Neural progenitor cell (in vitro differentiated cells): ENCODE results near the gene TMEM179B. TPM values are rescaled to one million over a fixed set of nuclear protein-coding genes. Genes with fewer than 3 reads are reported as not detected.

Source experiments
- DNase-seq: peaks from one replicate; pipeline ENCODE4 v3.0.0-alpha.2; 2016; ENCODE audit warnings: low spot score
- H2AFZ ChIP-seq: fragments of 200-600 bp; sonication (generic); replicated peaks from 2 replicates; pipeline ENCODE4 v1.6.1; 2016; ENCODE audit warnings: antibody characterized with exemption
- H3F3A ChIP-seq: fragments of 200-600 bp; sonication (generic); 2 replicates; pipeline ENCODE4 v1.6.1; 2016; ENCODE audit warnings: antibody characterized with exemption, low read depth
- H3K27ac ChIP-seq: fragments of 200-600 bp; sonication (generic); 2 replicates; pipeline ENCODE4 v1.5.1; 2016; ENCODE audit warnings: mild to moderate bottlenecking
- H3K27me3 ChIP-seq: fragments of 200-600 bp; sonication (generic); 2 replicates; pipeline ENCODE4 v1.6.1; 2016; ENCODE audit warnings: mild to moderate bottlenecking, moderate library complexity
- H3K36me3 ChIP-seq: fragments of 200-600 bp; sonication (generic); 2 replicates; pipeline ENCODE4 v1.5.1; 2016
- H3K4me1 ChIP-seq: fragments of 200-600 bp; sonication (generic); 2 replicates; pipeline ENCODE4 v1.6.1; 2016; ENCODE audit warnings: mixed run types
- H3K4me2 ChIP-seq: fragments of 200-600 bp; sonication (generic); 2 replicates; pipeline ENCODE4 v1.6.1; 2016
- H3K4me3 ChIP-seq: fragments of 200-600 bp; sonication (generic); 2 replicates; pipeline ENCODE4 v1.5.1; 2016
- H3K79me2 ChIP-seq: fragments of 200-600 bp; sonication (generic); 2 replicates; pipeline ENCODE4 v1.6.1; 2016; ENCODE audit warnings: low read depth
- H3K9ac ChIP-seq: fragments of 200-600 bp; sonication (generic); 2 replicates; pipeline ENCODE4 v1.6.1; 2016
- H3K9me3 ChIP-seq: fragments of 200-600 bp; sonication (generic); 2 replicates; pipeline ENCODE4 v1.5.1; 2016; ENCODE audit warnings: low read depth
- H4K20me1 ChIP-seq: fragments of 200-600 bp; sonication (generic); 2 replicates; pipeline ENCODE4 v1.6.1; 2016; ENCODE audit warnings: low read depth
- H3K27ac Mint-ChIP-seq: 3 replicates; pipeline ENCODE4 v1.8.0; 2021; ENCODE audit warnings: mixed read lengths
- H3K27me3 Mint-ChIP-seq: 2 replicates; pipeline ENCODE4 v1.8.0; 2022; ENCODE audit warnings: low read depth, mild to moderate bottlenecking, inconsistent platforms, moderate library complexity, mixed read lengths; ENCODE audit not compliant: insufficient read depth
- H3K36me3 Mint-ChIP-seq: 3 replicates; pipeline ENCODE4 v1.8.0; 2021; ENCODE audit warnings: mixed read lengths
- H3K4me1 Mint-ChIP-seq: 3 replicates; pipeline ENCODE4 v1.8.0; 2021; ENCODE audit warnings: mixed read lengths
- H3K4me3 Mint-ChIP-seq: 3 replicates; pipeline ENCODE4 v1.8.0; 2021; ENCODE audit warnings: mild to moderate bottlenecking, moderate library complexity, mixed read lengths
- H3K9me3 Mint-ChIP-seq: 3 replicates; pipeline ENCODE4 v1.8.0; 2020; ENCODE audit warnings: mixed read lengths
- EZH2 ChIP-seq: fragments of 200-600 bp; sonication (generic); IDR thresholded peaks from 2 replicates; pipeline ENCODE4 v1.6.1; 2017; ENCODE audit warnings: antibody characterized with exemption, mild to moderate bottlenecking, moderate library complexity
- EZH2phosphoT487 ChIP-seq: fragments of 200-600 bp; sonication (generic); IDR thresholded peaks from 2 replicates; pipeline ENCODE4 v1.6.1; 2017; ENCODE audit warnings: antibody characterized with exemption
- total RNA-seq: library from RNA; depleted of rRNA; stranded (reverse); fragments of >200 nt; gene quantifications from 2 replicates; pipeline ENCODE4 v1.2.3, GENCODE V29; 2015; ENCODE audit warnings: low replicate concordance
- TF ChIP-seq, protein P1 (sequence below): fragments of 200-600 bp; sonication (generic); IDR thresholded peaks from 2 replicates; pipeline ENCODE4 v1.5.1; 2017; ENCODE audit warnings: antibody characterized with exemption, mild to moderate bottlenecking

TMEM179B gene
- total RNA-seq, 1 donor from 2014 or later: 24.5 TPM

DNA sequence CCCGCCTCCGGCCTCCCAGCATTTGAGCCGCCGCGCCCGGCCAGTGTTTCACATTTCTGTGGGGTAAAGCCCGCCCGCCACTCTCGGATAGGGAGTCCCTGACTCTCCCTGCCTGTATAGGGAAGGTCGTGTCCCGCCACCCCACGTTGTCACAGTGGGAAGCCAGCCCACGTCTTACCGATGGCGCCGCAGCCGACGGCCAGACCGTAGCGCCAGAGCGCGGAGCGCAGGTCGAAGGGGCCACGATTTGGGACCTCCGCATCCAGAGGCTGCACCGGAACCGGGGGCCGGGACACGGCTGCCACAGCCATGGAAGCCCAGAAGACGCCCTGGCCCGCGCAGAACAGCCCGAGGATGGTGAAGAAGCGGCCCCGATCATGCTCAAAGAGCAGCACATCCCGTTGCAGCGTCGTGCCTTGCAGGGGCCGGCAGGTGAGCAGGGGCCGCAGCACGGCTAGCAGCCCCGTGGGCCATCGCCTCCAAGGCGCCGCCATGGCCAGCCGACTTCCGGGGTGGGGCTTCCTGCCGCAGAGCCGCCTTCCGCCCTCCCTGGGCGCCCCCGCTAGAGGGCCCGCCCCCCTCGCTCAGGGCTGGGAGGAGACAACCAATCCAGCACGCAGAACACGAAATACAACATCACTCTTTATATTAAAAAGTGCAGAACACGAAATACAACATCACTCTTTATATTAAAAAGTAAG, 4.4 kb downstream of the TMEM179B start, which contains the start of gene TMEM223:
Gene TMEM223, minus strand, starts transcription at position 506 of the 701 bp plus-strand sequence. Its CDS starts 12 bp downstream, at position 494.
- DNase-seq: peak; percentile 90
- Histone ChIP-seq H3K9me3 (no peaks in the 10 kb centered on the region), H3K27me3 (no peaks in the 10 kb centered on the region), H3F3A (peaks cover 60% of the 10 kb centered on the region), H3K36me3 (peaks cover 6% of the 10 kb centered on the region), H3K4me1 (peaks cover 6% of the 10 kb centered on the region), H2AFZ (peak within 1 kb of the TSS; percentile 14), H3K79me2 (peaks cover 45% of the 10 kb centered on the region), H3K4me2 (peak within 1 kb of the TSS; percentile 86), H3K4me3 (peak within 1 kb of the TSS; percentile 86), H3K9ac (peak within 1 kb of the TSS; percentile 68), H4K20me1 (peaks cover 12% of the 10 kb centered on the region), H3K27ac (peak within 1 kb of the TSS; percentile 2)
- Mint-ChIP-seq H3K27me3 (peaks cover 5% of the 10 kb centered on the region), H3K4me3 (peak within 1 kb of the TSS; percentile 89), H3K9me3 (no peaks in the 10 kb centered on the region), H3K36me3 (peaks cover 34% of the 10 kb centered on the region), H3K27ac (peak within 1 kb of the TSS; percentile 98), H3K4me1 (peaks cover 27% of the 10 kb centered on the region)
- TF ChIP-seq EZH2phosphoT487: no peak
- TF ChIP-seq, protein P1, sequence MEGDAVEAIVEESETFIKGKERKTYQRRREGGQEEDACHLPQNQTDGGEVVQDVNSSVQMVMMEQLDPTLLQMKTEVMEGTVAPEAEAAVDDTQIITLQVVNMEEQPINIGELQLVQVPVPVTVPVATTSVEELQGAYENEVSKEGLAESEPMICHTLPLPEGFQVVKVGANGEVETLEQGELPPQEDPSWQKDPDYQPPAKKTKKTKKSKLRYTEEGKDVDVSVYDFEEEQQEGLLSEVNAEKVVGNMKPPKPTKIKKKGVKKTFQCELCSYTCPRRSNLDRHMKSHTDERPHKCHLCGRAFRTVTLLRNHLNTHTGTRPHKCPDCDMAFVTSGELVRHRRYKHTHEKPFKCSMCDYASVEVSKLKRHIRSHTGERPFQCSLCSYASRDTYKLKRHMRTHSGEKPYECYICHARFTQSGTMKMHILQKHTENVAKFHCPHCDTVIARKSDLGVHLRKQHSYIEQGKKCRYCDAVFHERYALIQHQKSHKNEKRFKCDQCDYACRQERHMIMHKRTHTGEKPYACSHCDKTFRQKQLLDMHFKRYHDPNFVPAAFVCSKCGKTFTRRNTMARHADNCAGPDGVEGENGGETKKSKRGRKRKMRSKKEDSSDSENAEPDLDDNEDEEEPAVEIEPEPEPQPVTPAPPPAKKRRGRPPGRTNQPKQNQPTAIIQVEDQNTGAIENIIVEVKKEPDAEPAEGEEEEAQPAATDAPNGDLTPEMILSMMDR: peak; percentile 24
- TF ChIP-seq EZH2: no peak

DNA sequence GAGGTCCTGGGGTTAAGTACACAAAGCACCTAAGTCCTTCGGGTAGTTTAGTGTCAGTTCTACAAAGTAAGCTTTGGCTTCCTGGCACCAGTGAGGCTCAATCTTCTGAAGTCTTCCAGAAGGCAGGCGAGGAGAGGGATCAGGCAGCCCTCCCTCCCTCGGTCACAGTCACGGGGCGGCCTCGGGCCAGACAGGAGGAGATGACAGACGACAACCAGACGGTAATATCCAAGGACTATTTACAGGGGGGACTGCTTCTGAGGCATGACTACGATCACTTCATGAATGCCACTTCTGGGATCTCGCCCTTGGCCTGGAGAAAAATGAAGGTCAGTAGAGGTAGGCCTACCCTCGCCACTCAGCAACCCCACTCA, 5.0 kb downstream of the TMEM179B start:
- peaks cover 6% of the 10 kb centered on the region for H3K36me3 ChIP-seq
- TF ChIP-seq, protein P1: no peak
- TF ChIP-seq EZH2phosphoT487 (no peak), EZH2 (no peak)
- no peak overlapping the region for H2AFZ ChIP-seq
- H3K9me3 ChIP-seq: no peaks in the 10 kb centered on the region
- peak overlapping the region; percentile 86 for H3K4me2 ChIP-seq
- Mint-ChIP-seq H3K9me3 (no peaks in the 10 kb centered on the region), H3K4me1 (peaks cover 27% of the 10 kb centered on the region), H3K4me3 (peak overlapping the region; percentile 89), H3K27me3 (peaks cover 5% of the 10 kb centered on the region), H3K27ac (peak overlapping the region; percentile 98), H3K36me3 (peaks cover 35% of the 10 kb centered on the region)
- no peaks in the 10 kb centered on the region for H3K27me3 ChIP-seq
- peak overlapping the region; percentile 2 for H3K27ac ChIP-seq
- H3K79me2 ChIP-seq: peaks cover 45% of the 10 kb centered on the region
- H3K4me3 ChIP-seq: peak overlapping the region; percentile 86
- H4K20me1 ChIP-seq: peaks cover 12% of the 10 kb centered on the region
- H3K9ac ChIP-seq: no peak overlapping the region
- H3F3A ChIP-seq: peaks cover 54% of the 10 kb centered on the region
- peak; percentile 44 for DNase-seq
- peaks cover 6% of the 10 kb centered on the region for H3K4me1 ChIP-seq

DNA sequence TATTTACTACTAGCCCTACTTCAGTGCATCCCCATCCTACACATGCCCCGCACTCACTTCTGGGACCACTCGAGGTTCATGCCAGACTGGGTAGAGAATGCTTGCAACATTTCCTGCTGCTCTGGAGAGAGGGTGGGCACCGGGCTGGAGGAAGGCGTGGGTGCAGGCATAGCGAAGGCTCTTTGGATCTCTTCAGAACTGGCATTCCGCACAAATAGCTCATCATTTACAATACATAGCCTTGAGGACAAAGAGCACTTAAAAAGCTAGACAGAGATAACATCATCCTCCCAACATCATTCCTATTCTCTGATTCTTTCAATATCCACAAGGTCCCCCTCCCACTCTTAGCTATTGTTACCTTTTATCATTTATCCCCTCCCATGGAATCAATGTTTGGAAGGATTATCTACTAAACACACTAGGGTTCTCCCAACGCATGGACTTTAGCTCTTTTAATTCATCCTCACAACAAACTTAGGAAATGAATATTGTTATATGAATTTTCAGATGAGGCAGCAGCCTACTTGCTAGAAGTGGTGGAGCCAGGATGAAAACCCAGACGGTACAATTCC, 7.1 kb downstream of the TMEM179B start:
- H3K4me2 ChIP-seq: no peak overlapping the region
- peaks cover 25% of the 10 kb centered on the region for H3K79me2 ChIP-seq
- peaks cover 12% of the 10 kb centered on the region for H4K20me1 ChIP-seq
- H3K9me3 Mint-ChIP-seq: no peaks in the 10 kb centered on the region
- H3K9me3 ChIP-seq: no peaks in the 10 kb centered on the region
- no peak overlapping the region for H3K4me3 Mint-ChIP-seq
- no peak overlapping the region for H3K27ac Mint-ChIP-seq
- peaks cover 6% of the 10 kb centered on the region for H3K36me3 ChIP-seq
- DNase-seq: no peak
- no peak overlapping the region for H2AFZ ChIP-seq
- peaks cover 41% of the 10 kb centered on the region for H3K36me3 Mint-ChIP-seq
- TF ChIP-seq EZH2phosphoT487 (no peak), EZH2 (no peak)
- TF ChIP-seq, protein P1: no peak
- no peaks in the 10 kb centered on the region for H3K27me3 ChIP-seq
- H3F3A ChIP-seq: peaks cover 36% of the 10 kb centered on the region
- H3K4me1 Mint-ChIP-seq: peaks cover 19% of the 10 kb centered on the region
- peaks cover 4% of the 10 kb centered on the region for H3K27me3 Mint-ChIP-seq
- no peak overlapping the region for H3K27ac ChIP-seq
- H3K4me3 ChIP-seq: no peak overlapping the region
- peaks cover 6% of the 10 kb centered on the region for H3K4me1 ChIP-seq
- no peak overlapping the region for H3K9ac ChIP-seq
